Bone marrow (tissue), 2 donors: Measurements from ENCODE around the gene ZNF322.

Experiments used
- DNase-seq, 2 donors: peaks; one replicate each; lab custom pipeline; 2025; lab: John Stamatoyannopoulos, UW

The ZNF322 gene

DNA sequence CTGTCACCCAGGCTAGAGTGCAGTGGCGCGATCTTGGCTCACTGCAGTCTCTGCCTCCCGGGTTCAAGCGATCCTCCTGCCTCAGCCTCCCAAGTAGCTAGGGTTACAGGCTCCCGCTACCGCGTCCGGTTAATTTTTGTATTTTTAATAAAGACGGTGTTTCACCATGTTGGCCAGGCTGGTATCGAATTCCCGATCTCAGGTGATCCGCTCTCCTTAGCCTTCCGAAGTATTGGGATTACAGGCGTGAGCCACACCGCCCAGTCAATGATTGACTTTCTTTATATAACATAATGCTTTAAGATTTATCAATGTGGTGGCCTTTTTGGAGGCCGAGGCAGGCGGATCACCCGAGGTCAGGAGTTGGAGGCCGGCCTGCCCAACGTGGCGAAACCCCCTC is 70.6 kb downstream of the ZNF322 start:
- DNase-seq, result no peak
